GM10248 (cell line): Measurements from ENCODE around the gene CCNG1.

Source experiments
- CTCF ChIA-PET: fragments of 300-600 bp; sonication (Branson Sonifier 250); formaldehyde crosslinking; extraction: SDS; loops from one replicate; lab custom pipeline; 2021; ENCODE audit warnings: antibody characterized with exemption; lab: Yijun Ruan, JAX
- POLR2A ChIA-PET: fragments of 350-650 bp; sonication (Branson Sonifier 250); formaldehyde crosslinking; extraction: SDS; loops from one replicate; lab custom pipeline; 2020; ENCODE audit warnings: antibody characterized with exemption; lab: Yijun Ruan, JAX
- DNase-seq: peaks from one replicate; pipeline ENCODE4 v3.0.0; 2012; ENCODE audit errors: extremely low spot score
- CTCF ChIP-seq: IDR thresholded peaks from 2 replicates; pipeline ENCODE4 v1.5.1; 2012; ENCODE audit warnings: mild to moderate bottlenecking, low read depth; ENCODE audit errors: extremely low read depth, missing control alignments, control extremely low read depth

The CCNG1 gene

GRCh38 chr5:163489745-163490075, 52.3 kb downstream of the CCNG1 start:
- POLR2A ChIA-PET: no interaction called here
- CTCF ChIA-PET: interaction anchor here (0.9 to 3.1 kb wide), 8 partner anchors 9 to 30 kb away, joined by 3 to 19 read pairs (median 6); partner anchors contain the start of genes HMMR and NUDCD2
- no peak for DNase-seq
- TF ChIP-seq CTCF: no peak
